GM03348 (cell line): Measurements from ENCODE around the gene CDK5RAP1.
"Not testable (repeated sequence)": the region's sequence is repeated elsewhere in the genome, so short reads cannot be mapped to it uniquely, and the experiment has no call there.

Source experiments
- DNase-seq: peaks from one replicate; pipeline ENCODE4 v3.0.0; 2012; ENCODE audit warnings: low spot score

Gene CDK5RAP1, protein sequence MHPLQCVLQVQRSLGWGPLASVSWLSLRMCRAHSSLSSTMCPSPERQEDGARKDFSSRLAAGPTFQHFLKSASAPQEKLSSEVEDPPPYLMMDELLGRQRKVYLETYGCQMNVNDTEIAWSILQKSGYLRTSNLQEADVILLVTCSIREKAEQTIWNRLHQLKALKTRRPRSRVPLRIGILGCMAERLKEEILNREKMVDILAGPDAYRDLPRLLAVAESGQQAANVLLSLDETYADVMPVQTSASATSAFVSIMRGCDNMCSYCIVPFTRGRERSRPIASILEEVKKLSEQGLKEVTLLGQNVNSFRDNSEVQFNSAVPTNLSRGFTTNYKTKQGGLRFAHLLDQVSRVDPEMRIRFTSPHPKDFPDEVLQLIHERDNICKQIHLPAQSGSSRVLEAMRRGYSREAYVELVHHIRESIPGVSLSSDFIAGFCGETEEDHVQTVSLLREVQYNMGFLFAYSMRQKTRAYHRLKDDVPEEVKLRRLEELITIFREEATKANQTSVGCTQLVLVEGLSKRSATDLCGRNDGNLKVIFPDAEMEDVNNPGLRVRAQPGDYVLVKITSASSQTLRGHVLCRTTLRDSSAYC

DNA sequence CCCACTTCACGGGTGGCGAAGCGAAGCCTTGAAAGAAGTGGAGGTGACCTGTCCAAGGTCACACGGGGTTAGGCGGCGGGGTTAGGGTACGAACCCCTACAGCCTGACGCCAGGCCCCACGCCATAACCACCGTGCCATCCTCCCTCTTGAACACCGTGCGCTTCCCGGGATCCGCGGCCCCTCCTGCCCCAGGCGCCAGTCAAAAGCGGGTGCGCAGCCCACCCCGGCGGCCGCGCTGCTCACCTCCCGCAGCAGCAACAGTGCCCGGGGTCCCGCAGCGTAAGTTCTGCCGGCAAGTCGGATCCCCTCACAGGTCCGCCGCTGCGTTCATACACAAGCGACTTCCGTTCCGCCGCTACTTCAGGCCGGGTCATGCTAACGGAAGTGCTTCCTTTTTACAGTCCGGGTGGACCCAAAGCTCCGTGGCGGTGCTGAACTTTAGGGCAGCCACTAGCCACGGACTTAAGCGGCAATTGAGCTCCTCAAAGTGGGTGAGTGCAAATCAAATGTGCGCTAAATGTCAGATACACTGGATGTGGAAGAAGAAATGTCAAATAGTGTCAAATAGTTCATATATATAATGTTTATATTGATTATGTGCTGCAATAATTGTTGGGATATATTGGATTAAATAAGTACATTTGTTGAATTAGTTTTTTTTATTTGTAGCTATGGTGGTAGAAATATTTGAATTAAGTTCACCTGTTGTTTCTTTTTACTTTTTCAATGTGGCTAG is at the start of gene CDK5RAP1:
CDK5RAP1 (minus strand) TSS at position 336 of the 737 bp plus-strand sequence. CDS start 4,455 bp downstream, outside the sequence.
- peak; percentile 90 for DNase-seq

DNA sequence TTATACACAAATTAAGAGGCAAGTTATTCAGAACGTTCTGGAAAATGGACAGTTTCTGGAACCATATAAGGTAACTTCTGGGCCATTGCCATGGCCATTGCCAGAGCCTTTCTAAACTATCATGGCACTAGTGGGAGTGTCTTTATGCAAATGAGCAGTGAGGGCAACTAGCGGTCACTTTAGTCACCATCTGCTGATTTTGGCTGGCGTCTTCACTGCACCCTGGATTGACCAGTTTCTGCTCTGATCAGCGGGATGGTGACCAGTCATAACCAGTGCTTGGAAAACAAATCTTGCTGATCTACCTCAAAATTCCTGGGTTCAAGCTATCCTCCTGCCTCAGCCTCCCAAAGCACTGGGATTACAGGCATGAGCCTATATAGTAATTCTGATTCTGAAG is 49.5 kb upstream of the CDK5RAP1 start:
- no peak for DNase-seq

DNA sequence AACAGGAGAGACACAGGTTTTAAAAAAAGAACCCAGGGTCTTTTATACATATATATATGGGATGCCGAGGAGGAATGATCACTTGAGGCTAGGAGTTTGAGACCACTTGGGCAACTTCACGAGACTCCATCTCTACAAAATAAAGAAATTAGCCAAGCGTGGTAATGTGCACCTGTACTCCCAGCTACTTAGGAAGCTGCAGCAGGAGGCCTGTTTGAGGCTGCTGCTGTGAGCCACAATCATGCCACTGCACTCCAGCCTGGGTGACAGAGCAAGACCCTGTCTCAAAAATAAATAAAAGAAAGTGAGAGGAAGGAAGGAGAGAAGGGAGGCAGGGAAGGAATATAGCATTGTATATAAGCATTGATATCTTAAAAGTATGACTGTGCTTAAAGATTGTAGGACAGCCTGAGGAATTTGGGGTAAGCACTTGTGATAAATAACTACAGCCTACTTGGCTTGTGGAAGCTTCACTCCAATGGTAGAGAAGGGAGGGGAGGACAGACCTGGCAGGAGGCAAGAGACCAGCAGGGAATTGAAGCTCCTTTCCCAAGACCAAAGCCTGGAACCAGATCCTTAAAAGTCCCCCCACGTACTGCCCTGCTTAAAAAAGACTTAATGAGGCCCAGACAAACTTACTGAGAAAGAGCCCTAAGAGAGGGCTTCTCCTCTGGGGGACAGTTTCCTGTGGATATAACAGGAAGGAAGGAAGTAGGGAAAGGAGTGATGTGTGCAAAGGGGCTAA is 44.7 kb upstream of the CDK5RAP1 start:
- no peak for DNase-seq

DNA sequence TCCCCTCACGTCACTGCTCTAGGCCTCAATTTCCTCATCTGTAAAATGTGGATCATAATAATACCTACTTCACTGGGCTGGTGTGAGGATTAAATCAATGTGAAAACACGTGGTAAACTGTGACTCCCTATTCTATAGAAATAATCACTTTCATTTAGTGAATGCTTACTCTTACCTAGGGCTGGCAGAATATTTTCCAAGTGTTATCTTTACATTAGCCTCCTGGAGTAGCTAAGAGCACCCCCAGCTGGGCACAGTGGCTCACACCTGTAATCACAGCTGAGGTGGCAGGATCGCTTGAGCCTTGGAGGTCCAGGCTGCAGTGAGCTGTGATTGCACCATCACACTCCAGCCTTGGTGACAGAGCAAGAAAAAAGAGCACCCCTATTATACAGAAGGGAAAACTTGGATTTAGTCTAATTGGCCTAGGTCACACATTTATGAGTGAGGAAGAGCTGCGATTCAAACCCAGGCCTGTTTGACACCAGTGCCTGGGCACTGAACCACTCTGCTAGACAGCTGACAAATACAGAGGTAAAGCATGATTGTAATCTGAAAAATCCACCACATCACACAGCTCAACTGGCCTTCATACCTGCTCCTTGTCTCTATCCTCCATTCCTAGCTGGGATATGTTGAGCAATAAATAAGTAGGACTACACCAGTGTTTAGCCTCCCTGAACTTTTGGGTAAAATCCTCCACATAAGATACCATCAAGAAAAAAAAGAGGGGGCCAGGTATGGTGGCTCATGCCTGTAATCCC is 43.7 kb upstream of the CDK5RAP1 start:
- no peak for DNase-seq

DNA sequence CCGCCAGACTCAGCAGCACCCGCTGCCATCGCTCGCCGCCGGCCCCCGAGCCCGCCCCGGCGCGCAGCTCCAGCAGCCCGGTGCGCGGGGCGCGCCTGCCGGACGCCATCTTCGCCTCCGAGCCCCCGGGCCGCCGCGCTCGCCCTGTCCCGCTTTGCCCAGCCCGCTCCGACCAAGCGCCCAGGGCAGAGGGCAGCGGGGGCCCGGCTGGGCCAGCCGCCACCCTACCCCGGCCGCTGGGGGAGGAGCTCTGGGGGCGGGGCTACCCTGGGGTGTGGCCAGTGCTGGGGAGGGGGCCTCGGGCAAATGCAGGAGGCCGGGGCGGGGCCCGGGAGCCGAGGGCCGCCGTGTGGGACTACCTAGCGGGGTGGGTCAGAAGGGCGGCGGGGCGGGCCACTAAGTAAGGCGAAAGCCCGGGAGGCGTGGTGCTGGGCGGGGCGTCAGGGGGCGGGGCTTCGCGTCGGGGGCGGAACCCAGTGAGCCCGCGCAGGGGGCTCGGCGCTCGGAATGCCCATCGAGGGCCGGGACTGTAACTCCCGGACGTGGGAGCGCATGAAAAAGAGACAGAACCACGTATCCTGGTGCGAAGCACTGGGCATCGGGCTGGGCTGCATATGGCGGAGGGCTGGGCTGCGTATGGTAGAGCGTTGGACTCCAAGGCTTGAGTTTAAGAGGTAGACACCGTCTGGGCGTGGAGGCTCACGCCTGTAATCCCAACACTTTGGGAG is 42.4 kb upstream of the CDK5RAP1 start, which contains the start of gene SNTA1:
SNTA1 (minus strand) TSS at position 252 of the 728 bp plus-strand sequence; CDS start at position 109, 143 bp downstream.
- DNase-seq = peak; percentile 94

DNA sequence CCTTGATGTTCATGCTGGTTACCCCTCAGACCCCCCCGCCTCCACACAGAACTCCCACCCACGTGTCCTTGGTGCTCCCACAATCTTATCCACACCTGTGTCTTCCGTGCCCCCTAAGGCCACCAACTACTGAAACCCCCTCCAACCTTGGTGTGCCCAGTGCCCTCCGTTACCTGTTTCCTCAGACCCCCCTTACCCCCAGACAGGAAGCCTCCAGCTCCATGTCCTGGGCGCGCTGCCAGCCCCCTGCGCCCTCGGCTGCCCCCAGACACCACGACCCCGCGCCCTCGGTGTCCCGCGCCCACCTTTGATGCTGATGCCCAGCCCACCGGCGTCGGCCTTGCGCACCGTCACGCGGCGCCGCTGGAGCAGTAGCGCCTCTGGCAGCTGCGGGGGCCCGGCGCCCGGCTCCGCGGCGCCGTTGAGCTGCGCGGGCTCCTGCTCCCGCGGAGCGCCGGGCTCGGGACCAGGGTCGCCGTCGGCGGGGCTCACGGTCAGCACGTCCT is 41.7 kb upstream of the CDK5RAP1 start:
- no peak for DNase-seq

DNA sequence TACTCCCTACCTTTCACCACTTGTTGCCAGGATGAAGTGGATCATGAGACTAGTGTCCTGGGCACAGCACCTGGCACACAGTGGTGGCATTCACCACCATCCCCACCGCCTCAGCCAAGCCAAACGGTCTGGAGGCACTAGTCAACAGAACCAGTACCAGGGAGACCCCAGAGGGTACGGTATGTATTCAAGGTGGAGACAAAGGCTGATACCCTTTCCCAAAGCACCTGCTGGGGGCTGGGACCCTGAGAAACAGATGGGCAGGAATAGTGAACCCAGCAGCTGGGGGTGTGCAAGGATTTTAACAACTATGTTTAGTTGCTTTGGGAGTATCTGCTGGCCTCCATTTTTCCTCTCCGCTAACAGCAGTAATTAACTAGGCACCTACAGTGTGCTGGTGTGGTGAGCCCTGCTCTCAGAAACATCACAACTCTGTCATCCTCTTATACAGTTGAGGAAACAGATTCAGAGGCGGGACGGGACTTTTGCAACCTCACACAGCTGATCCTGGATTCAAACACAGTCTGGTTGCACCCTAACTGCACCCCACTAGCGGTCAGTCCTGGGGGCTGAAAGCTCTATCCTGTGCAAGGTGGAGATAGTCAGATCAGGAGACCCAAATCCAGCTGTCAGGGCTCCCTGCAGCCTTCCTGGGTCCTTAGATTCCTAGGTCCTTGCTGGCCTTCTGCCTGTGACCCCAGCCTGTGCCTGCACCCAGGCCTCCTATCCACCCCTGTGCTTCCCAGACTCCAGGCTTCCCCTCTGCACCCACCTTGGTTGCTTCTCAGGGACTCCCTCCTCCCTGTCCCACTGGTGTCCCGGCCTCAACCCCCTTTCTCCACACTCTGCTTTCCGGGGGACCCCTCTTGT is 41.1 kb upstream of the CDK5RAP1 start:
- no peak for DNase-seq

DNA sequence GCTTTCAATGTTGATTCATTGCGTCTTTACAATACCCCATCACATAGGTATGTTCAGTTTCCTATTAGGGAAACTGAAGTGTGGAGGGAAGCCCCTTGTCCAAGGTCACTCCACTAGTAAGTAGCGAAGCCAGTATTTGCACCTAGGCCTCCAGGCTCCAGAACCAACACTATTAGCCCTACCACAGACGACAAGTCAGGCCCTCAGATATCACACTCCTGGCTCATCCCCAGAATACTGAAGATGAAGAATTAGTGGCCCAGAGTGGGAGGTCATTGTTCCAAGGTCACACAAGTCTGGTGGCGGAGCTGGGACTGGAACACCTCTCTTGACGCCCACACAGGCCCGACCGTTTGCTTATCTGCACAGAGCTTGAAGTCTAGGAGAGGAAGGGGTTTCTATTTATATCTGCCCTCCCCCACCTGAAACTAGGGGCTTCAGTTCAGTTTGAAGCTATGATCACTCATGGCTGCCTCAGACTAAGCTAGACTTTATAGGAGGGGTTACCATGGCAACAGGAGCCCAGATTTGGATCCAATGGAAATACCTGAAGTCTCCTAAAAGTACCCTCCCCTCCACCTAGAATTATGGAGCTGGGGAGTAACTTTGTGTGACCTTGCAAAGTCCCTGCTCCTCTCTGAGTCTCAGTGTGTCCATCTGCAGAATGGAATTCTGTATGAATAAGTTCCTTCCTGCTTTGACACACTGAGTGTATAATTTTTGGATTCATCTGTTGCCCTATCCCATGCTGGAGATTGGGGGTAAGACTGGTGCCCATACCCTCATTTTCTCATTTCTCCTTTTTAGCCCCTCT is 40.0 kb upstream of the CDK5RAP1 start:
- DNase-seq = no peak

DNA sequence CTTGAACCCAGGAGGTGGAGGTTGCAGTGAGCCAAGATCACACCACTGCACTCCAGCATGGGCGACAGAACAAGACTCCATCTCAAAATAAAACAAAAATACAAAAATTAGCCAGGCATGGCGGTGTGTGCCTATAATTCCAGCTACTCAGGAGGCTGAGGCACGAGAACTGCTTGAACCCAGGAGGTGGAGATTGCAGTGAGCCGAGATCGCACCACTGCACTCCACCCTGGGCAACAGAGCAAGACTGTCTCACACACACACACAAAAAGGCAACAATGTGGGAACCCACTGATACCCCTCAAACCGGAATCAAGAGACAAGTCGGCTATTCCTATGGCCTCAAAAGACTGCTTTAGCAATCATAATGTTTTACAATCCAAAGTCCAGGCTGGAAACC is 39.2 kb upstream of the CDK5RAP1 start:
- DNase-seq = not testable (repeated sequence)

DNA sequence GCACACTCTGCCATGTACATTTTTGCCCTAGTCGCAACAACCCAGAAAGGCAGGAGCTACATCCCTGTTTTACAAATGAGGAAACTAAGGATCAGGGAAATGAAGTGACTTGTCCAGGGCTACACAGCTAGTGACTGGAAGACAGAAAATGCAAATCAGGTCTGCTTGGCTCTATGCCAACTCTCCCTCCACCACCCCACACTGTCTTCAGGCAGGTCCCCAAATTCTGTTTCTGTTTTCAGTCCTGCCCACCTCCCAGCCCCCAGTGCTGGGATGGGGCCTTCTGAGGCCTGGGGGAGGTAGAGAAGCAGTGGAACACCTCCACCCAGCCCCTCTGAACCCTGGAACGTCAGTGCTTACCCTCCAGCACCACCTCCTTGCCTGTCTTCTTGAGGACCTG is 37.2 kb upstream of the CDK5RAP1 start:
- no peak for DNase-seq

DNA sequence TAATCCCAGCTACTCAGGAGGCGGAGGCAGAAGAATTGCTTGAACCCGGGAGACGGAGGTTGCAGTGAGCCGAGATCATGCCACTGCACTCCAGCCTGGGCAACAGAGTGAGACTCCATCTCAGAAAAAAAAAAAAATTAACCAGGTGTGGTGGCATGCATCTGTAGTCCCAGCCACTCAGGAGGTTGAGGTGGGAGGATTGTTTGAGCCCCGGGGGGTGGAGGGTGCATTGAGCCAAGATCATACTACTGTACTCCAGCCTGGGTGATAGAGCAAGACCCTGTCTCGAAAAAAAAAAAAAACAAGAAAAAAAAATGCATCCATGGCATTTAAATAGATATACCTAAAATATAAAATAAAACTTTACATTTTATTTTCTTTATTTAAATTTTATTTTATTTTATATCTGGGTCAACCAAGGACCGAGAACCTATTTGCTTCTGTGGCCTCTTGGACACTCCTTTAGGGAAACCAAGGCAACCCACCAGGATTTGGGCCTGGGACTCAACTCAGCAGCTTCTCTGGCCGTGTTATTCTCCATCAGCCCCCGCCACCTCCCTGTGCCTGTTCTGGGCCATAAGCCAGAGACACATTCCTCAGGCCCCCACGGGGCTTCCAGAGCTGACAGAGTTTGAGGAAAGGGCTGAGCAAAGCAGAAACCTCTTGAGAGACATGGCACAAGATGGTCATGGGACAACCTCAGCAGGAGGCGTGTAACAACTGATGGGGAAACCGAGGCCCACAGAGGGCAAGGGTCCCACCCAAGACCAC is 36.0 kb upstream of the CDK5RAP1 start:
- DNase-seq = peak; percentile 44

DNA sequence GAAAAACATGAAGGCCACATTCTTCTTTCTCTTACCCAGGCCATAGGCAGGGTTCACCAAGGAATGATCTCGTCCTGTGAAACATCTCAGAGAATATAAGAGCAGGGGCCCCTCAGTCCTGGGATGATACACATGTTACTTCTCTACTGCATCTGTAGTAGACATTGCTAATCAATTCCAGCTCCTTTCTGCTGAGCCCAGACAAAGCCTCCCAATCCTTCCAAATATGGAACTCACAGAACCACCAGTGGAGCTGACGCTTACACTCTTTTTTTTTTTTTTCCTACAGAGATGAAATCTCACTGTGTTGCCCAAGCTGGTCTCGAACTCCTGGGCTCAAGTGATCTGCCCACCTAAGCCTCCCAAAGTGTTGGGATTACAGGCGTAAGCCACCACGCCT is 33.1 kb upstream of the CDK5RAP1 start:
- DNase-seq = no peak

DNA sequence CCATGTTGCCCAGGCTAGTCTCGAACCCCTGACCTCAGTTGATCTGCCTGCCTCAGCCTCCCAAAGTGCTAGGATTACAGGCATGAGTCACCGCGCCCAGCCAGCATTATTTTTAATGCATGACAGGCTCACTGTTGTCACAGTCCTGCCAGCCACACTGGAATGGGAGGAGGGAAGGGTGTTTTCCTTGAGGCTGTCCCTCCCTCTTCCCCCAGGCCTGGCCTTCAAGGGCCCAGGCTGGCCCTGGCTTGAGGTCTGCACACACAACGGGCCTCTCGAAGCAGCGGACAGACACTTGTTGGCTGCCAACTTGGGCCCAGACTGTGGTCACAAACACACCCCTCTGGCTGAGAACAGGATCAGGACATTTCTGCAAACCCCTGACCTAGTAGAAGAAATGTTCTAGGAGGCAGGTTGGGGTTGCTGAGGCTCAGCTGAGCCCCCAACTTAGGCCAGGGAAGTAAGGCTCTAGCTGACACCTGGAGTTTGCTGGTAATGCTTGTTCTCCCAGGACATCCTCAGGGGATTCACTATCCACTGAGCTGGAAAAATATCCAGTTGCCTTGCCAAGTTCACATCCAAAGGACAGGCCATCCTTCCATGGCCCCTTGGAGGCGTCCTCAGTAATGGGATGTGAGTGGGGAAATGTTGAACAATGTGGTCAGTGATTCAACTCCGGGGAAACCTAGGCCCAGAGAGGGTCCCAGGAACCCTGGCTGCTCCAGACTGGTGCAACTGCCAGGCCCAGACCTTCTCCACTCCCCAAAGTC is 32.3 kb upstream of the CDK5RAP1 start:
- DNase-seq = peak; percentile 49

DNA sequence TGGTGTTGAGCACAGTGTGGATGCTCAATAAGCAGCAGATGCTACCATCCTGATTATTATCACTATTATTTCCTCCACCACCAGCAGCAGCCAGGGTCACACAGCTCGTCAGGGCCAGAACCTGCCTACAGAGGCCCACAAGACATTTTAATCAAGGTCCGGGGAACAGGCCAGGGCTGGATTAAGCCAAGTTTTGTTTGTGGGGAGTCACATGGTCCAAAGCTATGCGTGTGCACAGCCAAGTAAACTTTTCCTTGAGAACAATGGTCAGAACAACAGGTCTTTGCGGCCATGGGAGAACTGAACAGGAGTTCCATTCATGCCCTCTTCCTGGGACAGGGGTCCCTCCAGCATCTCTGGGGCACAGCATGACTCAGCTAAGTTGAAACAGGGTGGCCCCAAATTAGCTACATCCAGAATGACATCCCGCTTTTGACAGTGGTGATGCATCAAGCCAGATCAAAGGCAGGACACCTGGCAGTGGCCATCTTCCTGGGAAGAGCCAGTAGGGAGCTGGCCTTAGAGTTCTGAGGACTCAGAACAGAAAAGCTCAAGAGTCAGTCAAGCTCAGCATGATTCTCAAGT is 30.6 kb upstream of the CDK5RAP1 start:
- no peak for DNase-seq

DNA sequence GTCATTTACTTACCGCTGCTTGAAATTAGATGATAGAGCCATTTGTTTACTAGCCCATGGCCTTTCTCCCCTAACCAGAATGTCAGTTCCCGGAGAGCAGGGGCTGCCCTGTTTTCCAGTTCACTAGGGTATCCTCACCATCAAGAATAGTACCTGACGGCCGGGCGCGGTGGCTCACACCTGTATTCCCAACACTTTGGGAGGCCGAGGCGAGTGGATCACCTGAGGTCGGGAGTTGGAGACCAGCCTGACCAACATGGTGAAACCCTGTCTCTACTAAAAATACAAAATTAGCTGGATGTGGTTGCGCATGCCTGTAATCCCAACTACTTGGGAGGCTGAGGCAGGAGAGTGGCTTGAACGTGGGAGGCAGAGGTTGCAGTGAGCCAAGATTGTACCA is 22.6 kb upstream of the CDK5RAP1 start:
- DNase-seq = not testable (repeated sequence)

DNA sequence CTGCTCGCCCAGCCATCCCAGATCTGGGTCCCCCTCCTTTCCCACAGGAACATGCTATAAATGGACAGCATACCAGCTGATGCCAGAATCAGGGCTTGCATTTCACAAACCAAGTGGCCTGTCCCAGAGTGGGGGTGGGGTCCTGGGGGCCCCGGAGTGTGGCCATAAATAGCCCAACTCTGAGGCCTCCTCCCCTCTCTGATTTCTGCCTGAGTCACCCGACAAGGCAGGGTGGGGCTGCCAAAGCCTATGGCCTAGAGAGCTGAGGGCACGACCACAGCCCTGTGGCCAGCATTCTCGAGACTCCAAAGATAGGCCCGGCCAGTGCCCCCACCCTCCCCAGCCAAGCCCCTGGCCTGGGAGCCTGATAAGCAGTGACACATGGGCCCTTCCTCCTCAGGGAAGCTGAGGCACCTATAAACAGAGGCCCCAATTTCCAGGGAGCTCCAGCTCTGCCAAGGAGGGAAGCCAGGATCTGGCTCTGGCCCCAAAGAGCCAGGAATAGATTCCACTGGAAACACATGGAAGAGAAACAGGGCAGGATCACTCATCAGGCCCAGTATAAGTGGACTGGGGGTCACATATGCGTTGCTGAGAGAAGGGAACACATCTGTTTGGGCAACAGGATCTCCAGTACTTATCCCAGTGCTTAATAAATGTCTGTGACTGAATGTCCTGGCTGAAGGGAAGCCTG is 22.0 kb upstream of the CDK5RAP1 start:
- peak; percentile 91 for DNase-seq
